ENCODE measurements around the gene SLC1A2.

GRCh38 chr11:35330931-35331330 lies 88.4 kb downstream of the SLC1A2 start:
- TF ChIP-seq CTCF (IDR thresholded peaks at IDR 0.05; ENCODE audit: insufficient read depth, low read length, poor library complexity, severe bottlenecking), result no peak
- no peak for TF ChIP-seq EZH2phosphoT487 (conservative IDR thresholded peaks at IDR 0.05; ENCODE audit: low read length)
